Measurements from ENCODE around the gene TAB2. TPM values are rescaled to one million over a fixed set of nuclear protein-coding genes. Genes with fewer than 3 reads are reported as not detected.

The TAB2 gene
- total and polyA plus RNA-seq, 2 of the 8 experiments (the other 6 are each of a cell fraction or from before 2014, with no cell fraction given): 40.4 to 63.0 TPM

DNA sequence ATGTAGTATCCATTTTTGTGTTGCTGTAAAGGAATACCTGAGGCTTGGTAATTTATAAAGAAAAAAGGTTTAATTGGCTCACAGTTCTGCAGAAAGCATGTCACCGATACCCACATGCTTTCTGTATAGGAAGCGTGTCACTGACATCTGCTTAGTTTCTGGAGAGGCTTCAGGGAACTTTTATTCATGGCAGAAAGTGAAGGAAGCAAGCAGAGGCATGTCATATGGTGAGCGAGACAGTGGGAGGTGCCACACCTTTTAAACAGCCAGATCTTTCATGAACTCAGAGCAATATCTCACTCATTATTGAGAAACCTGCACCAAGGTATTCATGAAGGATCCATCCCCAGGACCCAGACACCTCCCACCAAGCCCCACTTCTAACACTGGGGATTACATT is 86.0 kb downstream of the TAB2 start:
- no peaks in the 10 kb centered on the region for H3K79me1 ChIP-seq (ENCODE audit: low read depth, low read length)

More for the DNA sequence above, 86.0 kb downstream of the TAB2 start:
- no peak overlapping the region for H3K27ac ChIP-seq (ENCODE audit: low read depth, low read length)
- H4K20me1 ChIP-seq (replicated peaks in 1 of 2; ENCODE audit: control insufficient read depth in 1 of 2, insufficient read depth in 2 of 2, low read length in 2 of 2): no peaks in the 10 kb centered on the region
- H3K9me3 ChIP-seq (ENCODE audit: insufficient read depth in 2 of 2, low read depth in 1 of 2, low read length in 1 of 2): no peaks in the 10 kb centered on the region
- H4K8ac ChIP-seq (ENCODE audit: extremely low read depth, insufficient read depth, low read length): no peak overlapping the region
- H3K23ac ChIP-seq (ENCODE audit: insufficient read length): no peak overlapping the region
- H2BK120ac ChIP-seq (replicated peaks; ENCODE audit: low read depth, low read length): no peak overlapping the region
- H3K4me1 ChIP-seq (replicated peaks in 1 of 4; ENCODE audit: control insufficient read depth in 3 of 4, insufficient read depth in 4 of 4, low read length in 3 of 4): no peaks in the 10 kb centered on the region
- peaks cover 5 to 32% (median 9%) of the 10 kb centered on the region in 4 experiments; a peak in 7 of 8 replicates for H3K36me3 ChIP-seq (ENCODE audit: control insufficient read depth in 2 of 4, insufficient read depth in 4 of 4, low read length in 3 of 4)
- ChIA-PET POLR2A (ENCODE audit: partially characterized antibody) (no interaction called here), CTCF (ENCODE audit: partially characterized antibody) (interaction anchor here (0.7 kb wide), 1 partner anchor 22 kb away, joined by 3 read pairs; no protein-coding TSS in a partner anchor)
- whole genome bisulfite sequencing, 2 experiments (ENCODE audit: extremely low coverage in 1 of 2, insufficient coverage in 1 of 2, insufficient read length in 1 of 2, insufficient replicate concordance in 2 of 2, low coverage in 1 of 2, low lambda C conversion rate in 2 of 2, missing lambda C conversion rate in 1 of 2): 90% methylated on average over 3 of the region's 3 CpGs; no CpG with 5 or more reads in 1 of the 2 experiments
- no peak overlapping the region for H3K18ac ChIP-seq (ENCODE audit: extremely low read depth, low read length)
- no peak overlapping the region for H4K91ac ChIP-seq (replicated peaks; ENCODE audit: insufficient read length, low read length)
- no peaks in the 10 kb centered on the region for H3K27me3 ChIP-seq (replicated peaks in 1 of 4; ENCODE audit: control insufficient read depth in 3 of 4, extremely low read depth in 1 of 4, insufficient read depth in 3 of 4, low read length in 3 of 4)
- no peak overlapping the region for H3K4me3 ChIP-seq (ENCODE audit: extremely low read depth in 1 of 4, insufficient read depth in 2 of 4, low read depth in 3 of 4, low read length in 4 of 4)
- no peak overlapping the region for H2BK15ac ChIP-seq (ENCODE audit: low read length)
- FAIRE-seq (no peak), DNase-seq (ENCODE audit: low read depth in 1 of 2, low spot score in 2 of 2) (no peak)
- no peak overlapping the region for H2BK20ac ChIP-seq (ENCODE audit: low read length)
- no peak overlapping the region for H2BK12ac ChIP-seq (ENCODE audit: low read depth, low read length)
- H3K14ac ChIP-seq (ENCODE audit: insufficient read length): no peak overlapping the region
- H2AK5ac ChIP-seq (ENCODE audit: low read depth, low read length): no peak overlapping the region
- H3K79me2 ChIP-seq (ENCODE audit: control insufficient read depth in 1 of 2, insufficient read depth in 2 of 2, low read length in 2 of 2): no peaks in the 10 kb centered on the region
- H4K5ac ChIP-seq (ENCODE audit: insufficient read length, low read depth, low read length): no peak overlapping the region
- H2AFZ ChIP-seq (ENCODE audit: low read length): no peak overlapping the region
- H3K9ac ChIP-seq (replicated peaks in 1 of 4; ENCODE audit: extremely low read depth in 1 of 4, low read depth in 3 of 4, low read length in 3 of 4): no peak overlapping the region
- H3K23me2 ChIP-seq (ENCODE audit: low read depth, low read length): no peaks in the 10 kb centered on the region
- TF ChIP-seq KDM5A (IDR thresholded peaks at IDR 0.05; ENCODE audit: low read length): no peak
- TF ChIP-seq KDM4A (IDR thresholded peaks at IDR 0.05; ENCODE audit: low read depth, low read length, severe bottlenecking): no peak
- no peak for TF ChIP-seq GTF2F1 (IDR thresholded peaks at IDR 0.05; ENCODE audit: borderline replicate concordance, low read depth, low read length)
- TF ChIP-seq JUND (IDR thresholded peaks at IDR 0.05; ENCODE audit: low read length): no peak
- no peak for TF ChIP-seq SIX5 (IDR thresholded peaks at IDR 0.05; ENCODE audit: low read depth, low read length)
- TF ChIP-seq MAFK (IDR thresholded peaks at IDR 0.05; ENCODE audit: low read depth, low read length): no peak
- TF ChIP-seq PHF8 (conservative IDR thresholded peaks at IDR 0.05; ENCODE audit: low read depth, low read length): no peak
- no peak for TF ChIP-seq BRCA1 (IDR thresholded peaks at IDR 0.05; ENCODE audit: low read depth, low read length)
- TF ChIP-seq SIN3A (conservative IDR thresholded peaks at IDR 0.05 in 1 of 2, IDR thresholded peaks at IDR 0.05 in 1 of 2; ENCODE audit: low read depth in 1 of 2, low read length in 2 of 2): no peak
- no peak for TF ChIP-seq SP2 (IDR thresholded peaks at IDR 0.05; ENCODE audit: low read length)
- H3K4me2 ChIP-seq (ENCODE audit: insufficient read depth in 1 of 2, low read depth in 2 of 2, low read length in 2 of 2): no peak overlapping the region
- no peak overlapping the region for H2BK5ac ChIP-seq (ENCODE audit: low read depth, low read length)
- no peak overlapping the region for H3K56ac ChIP-seq (replicated peaks; ENCODE audit: insufficient read length, low read depth, low read length)
- no peak overlapping the region for H3K4ac ChIP-seq (replicated peaks; ENCODE audit: insufficient read length, low read depth, low read length)
